GM12874 (cell line): ENCODE results near the gene CEP95.

Experiments used
- CTCF ChIP-seq: IDR thresholded peaks from 2 replicates; pipeline ENCODE4 v1.5.1; 2011; ENCODE audit warnings: low read depth, mild to moderate bottlenecking, control low read depth, low read length, moderate library complexity; ENCODE audit not compliant: insufficient read depth

The CEP95 gene

GRCh38 chr17:64580384-64581315, 73.9 kb downstream of the CEP95 start:
- no peak for TF ChIP-seq CTCF

DNA sequence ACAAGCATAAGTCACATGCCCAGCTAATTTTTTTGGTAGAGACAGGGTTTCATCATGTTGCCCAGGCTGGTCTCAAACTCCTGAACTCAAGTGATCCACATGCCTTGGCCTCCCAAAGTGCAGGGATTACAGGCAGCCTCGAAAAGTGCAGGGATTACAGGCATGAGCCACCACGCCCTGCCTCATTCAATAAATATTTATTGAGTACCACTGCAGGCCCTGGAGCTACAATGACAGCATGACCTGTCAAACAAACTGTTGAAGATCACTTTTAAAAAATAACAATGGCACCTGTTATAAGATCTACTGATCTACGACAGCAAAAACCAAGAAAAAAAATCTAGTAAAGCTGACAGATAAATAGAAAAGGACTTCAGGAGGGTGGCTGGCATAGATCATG, 76.3 kb downstream of the CEP95 start:
- TF ChIP-seq CTCF: no peak

- no peak for TF ChIP-seq CTCF
These were observed 78.4 kb downstream of the CEP95 start for GRCh38 chr17:64585146-64585545.
